Brain microvascular endothelial cell (primary cell): ENCODE data around the gene KCNQ2.

Experiments used
- DNase-seq: peaks from one replicate; pipeline ENCODE4 v3.0.0-alpha.2; 2020
- H3K27ac ChIP-seq: fragments of 250-450 bp; sonication (Bioruptor Pico); 2 replicates; pipeline ENCODE4 v1.5.1; 2020; ENCODE audit warnings: mild to moderate bottlenecking, moderate library complexity
- H3K27me3 ChIP-seq: fragments of 250-450 bp; sonication (Bioruptor Pico); replicated peaks from 2 replicates; pipeline ENCODE4 v1.5.1; 2020; ENCODE audit warnings: mild to moderate bottlenecking
- H3K36me3 ChIP-seq: fragments of 250-450 bp; sonication (Bioruptor Pico); replicated peaks from 2 replicates; pipeline ENCODE4 v1.5.1; 2020; ENCODE audit warnings: mild to moderate bottlenecking
- H3K4me3 ChIP-seq: 2 replicates; pipeline ENCODE4 v1.5.1; 2011; ENCODE audit warnings: low read depth, mild to moderate bottlenecking, control low read depth, low read length, moderate library complexity
- in situ Hi-C: cut with HindIII; loops from 2 replicates; pipeline ENCODE4 v1.10.0; 2017; ENCODE audit warnings: low sequenced_read_pairs, low pct_ligation_motif_present
- TF ChIP-seq, protein P1 (sequence below): IDR thresholded peaks from 2 replicates; pipeline ENCODE4 v1.5.1; 2011; ENCODE audit warnings: low read depth, mild to moderate bottlenecking, moderate library complexity, low read length, control low read depth, inconsistent platforms; ENCODE audit errors: missing control alignments

Gene KCNQ2

DNA sequence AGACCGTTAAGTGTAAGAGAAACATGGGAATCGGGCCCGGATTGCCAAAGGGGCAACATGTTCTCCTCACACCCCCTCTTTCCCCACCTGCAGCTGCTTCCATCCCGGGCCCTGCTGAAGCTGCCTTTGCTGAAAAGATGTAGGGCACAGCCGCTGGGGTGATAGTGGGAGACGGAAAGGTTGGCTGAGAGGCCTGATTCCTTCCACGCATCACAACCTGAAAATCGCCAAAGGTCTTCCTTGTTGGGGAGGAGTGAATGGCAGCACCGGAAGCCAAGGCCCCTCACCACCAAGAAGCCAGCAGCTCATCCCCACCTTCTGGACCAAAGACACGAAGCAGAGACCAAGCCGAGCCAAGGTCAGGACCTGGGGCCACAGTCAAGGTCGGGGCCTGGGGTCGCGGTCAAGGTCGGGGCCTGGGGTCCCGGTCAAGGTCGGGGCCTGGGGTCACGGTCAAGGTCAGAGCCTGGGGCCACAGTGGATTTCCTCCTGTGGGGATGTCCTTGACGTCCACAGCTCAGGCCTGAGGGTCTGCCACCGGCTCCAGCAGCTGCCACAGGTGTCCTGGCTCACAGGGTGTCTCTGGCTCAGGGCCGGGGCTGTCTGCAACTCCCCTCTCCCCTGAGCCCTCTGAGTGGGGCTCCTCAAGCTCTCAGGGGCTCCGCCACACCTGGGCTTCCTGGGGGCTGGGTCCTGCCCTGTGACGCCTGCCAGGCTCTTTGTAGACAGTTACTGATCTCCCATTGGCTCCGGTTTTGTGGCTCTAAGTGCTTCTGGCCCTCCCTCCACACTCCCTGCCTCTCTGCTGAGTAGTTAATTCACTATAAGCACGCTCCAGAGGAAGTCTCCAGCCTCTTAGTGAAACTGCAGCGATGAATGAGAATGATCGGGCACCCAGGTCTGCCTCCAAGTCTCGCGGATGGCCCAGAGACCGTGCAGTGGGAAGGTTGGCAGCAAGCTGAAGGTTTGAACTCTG lies 105.8 kb downstream of the KCNQ2 start:
- in situ Hi-C loops, result no loop called here
- DNase-seq, result no peak
- no peak overlapping the region for H3K27ac ChIP-seq
- TF ChIP-seq, protein P1, sequence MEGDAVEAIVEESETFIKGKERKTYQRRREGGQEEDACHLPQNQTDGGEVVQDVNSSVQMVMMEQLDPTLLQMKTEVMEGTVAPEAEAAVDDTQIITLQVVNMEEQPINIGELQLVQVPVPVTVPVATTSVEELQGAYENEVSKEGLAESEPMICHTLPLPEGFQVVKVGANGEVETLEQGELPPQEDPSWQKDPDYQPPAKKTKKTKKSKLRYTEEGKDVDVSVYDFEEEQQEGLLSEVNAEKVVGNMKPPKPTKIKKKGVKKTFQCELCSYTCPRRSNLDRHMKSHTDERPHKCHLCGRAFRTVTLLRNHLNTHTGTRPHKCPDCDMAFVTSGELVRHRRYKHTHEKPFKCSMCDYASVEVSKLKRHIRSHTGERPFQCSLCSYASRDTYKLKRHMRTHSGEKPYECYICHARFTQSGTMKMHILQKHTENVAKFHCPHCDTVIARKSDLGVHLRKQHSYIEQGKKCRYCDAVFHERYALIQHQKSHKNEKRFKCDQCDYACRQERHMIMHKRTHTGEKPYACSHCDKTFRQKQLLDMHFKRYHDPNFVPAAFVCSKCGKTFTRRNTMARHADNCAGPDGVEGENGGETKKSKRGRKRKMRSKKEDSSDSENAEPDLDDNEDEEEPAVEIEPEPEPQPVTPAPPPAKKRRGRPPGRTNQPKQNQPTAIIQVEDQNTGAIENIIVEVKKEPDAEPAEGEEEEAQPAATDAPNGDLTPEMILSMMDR, result no peak
- no peak overlapping the region for H3K4me3 ChIP-seq
- no peaks in the 10 kb centered on the region for H3K36me3 ChIP-seq
- peaks cover 8% of the 10 kb centered on the region for H3K27me3 ChIP-seq

DNA sequence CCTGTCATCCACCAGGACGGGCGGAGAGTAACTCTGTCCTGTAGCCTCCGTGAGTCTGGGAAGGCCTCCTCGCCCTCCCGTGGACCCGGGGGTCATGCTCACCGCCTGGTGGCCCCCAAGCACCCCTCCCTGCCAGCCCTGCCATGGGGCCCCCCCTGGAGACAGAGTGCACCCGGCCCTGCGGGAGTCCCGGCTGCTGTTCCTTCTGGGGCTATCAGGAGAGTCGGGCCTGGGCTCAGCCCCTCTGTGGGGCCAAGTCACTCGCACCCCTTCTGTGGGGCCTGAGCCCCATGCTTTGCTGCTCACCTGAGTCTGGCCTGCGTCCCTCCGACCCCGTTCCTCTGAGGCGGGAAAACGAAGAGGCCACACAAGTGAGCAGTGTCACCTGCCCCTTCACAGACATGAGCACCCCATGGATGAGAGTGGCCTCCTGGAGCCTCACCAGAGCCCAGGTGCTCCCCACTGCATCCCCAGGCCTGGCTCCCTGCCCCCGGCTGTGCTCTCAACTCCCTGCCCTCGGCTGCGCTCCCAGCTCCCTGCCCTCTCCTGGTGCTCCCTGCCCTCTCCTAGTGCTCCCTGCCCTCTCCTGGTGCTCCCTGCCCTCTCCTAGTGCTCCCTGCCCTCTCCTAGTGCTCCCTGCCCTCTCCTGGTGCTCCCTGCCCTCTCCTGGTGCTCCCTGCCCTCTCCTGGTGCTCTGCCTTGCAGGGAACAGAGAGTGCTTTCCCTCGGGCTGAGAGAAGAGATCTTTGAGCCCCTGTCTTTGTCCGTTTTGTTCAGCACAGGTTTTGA lies 106.7 kb downstream of the KCNQ2 start:
- H3K27me3 ChIP-seq, result peaks cover 12% of the 10 kb centered on the region
- in situ Hi-C loops, result no loop called here
- TF ChIP-seq, protein P1, result no peak
- DNase-seq, result no peak
- H3K4me3 ChIP-seq, result no peak overlapping the region
- H3K36me3 ChIP-seq, result no peaks in the 10 kb centered on the region
- no peak overlapping the region for H3K27ac ChIP-seq

DNA sequence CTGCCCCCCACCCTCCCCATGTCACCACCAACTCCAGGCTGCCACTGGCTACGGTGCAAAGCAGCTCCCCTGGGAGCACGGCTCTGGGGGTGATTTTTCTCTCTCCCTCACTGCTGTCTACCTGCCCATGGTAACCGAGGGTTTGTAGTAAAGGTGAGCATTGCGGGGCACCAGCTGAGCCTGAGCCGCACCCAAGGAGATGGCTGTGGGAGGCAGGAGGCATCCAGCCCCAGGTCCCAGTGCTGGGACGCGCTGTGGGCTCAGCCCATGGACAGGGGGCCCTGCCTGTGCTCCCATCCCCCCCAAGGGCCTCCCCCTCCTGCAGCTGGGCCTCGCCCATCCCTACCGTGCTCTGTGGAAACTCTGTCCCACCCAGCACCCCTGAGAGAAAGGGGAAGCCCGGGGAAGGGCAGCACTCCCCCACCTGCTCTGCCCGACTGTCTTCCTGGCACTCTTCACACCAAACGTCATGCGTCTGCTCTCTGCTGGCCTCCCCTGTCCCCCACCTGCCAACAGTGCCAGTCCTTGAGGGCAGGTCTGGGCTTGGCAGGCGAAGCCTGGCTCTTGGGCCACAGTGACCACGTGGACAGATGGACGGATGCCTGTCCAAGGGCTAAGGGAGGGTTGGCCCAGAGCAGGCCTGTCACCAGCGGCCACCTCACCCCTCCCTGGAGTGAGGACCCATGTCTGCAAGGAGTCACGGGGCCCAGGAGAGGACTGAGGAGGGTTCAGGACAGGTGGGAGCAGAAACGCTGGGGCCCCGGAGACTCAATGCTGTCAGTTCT lies 107.5 kb downstream of the KCNQ2 start:
- in situ Hi-C loops, result no loop called here
- H3K36me3 ChIP-seq, result no peaks in the 10 kb centered on the region

DNA sequence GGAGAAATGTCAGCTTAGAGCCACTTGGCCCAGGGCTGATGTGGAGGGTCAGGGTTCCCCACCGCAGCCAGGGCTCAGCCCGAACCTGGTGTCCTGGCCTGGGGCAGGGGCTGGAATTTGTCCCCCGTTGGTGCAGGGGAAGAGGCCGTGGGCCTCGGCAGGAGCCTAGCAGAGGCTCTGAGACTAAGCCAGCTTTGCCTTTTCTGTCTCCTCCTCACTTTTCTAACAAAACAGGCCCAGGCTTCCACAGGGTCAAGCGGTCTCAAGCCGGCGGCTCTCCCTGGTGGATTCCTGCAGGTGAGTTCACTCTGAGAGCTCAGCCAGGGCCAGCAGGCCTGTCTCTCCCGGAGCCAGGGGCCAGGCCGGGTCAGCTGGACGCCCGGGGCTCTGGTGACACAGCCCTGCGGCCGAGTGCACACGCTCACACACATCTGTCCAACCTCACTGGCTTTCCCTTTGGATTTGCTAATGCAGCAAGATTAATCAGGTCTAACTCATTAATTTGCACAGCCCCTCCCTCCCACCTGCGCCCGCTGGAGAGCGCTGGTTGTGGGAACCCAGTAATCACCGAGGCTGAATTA lies 108.4 kb downstream of the KCNQ2 start:
- TF ChIP-seq, protein P1, result no peak

More for the DNA sequence above, 107.5 kb downstream of the KCNQ2 start:
- TF ChIP-seq, protein P1, result no peak
- no peak for DNase-seq
- peaks cover 19% of the 10 kb centered on the region for H3K27me3 ChIP-seq
- H3K27ac ChIP-seq, result no peak overlapping the region
- no peak overlapping the region for H3K4me3 ChIP-seq

More for the DNA sequence above, 108.4 kb downstream of the KCNQ2 start:
- peaks cover 19% of the 10 kb centered on the region for H3K27me3 ChIP-seq
- no peak for DNase-seq
- no peak overlapping the region for H3K27ac ChIP-seq
- H3K36me3 ChIP-seq, result no peaks in the 10 kb centered on the region
- in situ Hi-C loops, result no loop called here
- H3K4me3 ChIP-seq, result no peak overlapping the region
